Activated CD8-positive, alpha-beta memory T cell treated with anti-CD3 and anti-CD28 coated beads for 1 hour (primary cell): ENCODE results near the gene TPM1.

ENCODE experiments used
- DNase-seq, 2 donors: peaks; one replicate each; pipeline ENCODE4 v3.0.0-alpha.2; 2020; ENCODE audit warnings: low read depth in 1 of 2; ENCODE audit errors: extremely low read depth in 1 of 2

Gene TPM1

DNA sequence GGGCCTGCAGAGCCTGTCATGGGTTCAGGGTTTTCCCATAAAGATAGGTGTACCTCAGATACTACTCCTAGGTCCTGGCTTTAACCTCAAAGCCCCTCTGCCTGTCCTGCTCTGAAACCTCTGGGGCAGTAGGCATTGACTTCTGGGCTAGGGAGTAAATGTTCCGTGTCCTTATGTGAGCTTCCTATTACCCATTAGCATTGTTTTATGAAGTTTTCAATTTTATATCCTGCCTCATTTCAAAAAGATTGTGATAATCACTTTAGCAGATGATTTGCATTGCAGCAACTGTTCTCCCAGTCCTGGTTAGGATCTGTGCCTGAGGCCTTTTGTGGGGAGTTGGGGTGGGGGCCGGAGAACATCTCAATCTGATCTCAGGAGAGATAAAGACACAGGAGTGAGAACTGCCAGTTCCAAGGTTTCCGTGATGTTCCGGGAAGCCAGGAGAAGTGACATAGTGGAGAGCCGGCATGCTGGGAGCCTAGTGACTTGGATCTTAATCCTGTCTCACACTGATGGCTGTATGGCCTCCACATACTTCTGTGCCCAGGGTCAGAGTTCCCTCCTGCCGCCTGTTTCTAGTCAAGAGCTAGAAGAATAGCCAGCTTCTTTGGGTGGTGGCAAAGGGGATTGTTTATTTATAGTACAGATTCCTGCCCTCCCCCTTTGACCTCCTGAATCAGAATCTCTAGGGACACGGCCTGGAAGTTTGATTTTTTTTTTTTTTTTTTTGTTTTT, 10.6 kb downstream of the TPM1 start:
- no peak for DNase-seq

DNA sequence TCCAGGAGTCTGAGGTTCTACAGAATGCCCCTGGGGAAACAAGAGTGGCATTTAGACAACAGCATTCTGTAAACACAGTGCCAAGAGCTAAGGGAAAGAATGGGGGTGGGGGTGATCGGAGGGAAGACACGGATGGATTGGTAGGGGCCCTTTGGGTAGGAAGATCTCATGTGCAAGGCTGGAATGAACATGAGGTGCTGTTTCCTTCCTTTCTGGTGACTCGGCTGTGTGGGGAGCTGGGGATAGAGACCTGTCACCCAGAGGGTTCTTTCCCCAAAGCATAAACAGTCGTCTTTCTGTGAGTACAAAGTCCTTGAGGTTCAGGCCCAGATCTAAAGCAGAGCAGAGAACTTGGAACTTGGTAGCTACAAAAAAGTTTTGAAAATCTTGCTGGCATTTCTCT, 11.7 kb downstream of the TPM1 start:
- DNase-seq = no peak

DNA sequence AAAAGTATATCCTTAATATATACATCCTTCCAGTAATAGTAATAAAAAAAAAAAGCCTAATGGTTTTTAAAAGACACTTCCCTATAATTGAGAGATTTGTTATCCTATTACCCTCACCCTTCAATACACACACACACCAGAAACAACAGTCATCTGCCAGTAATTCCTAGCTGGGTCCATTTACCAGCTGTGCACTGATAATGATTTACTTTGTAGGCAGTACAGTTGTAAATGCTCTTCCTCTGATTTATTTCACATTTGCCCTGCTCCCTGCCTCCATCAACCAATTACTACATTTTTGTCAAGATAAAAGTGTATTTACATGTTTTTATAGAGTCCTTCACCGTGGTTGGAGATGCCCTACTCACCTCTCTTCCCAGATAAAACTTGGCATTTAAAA, 12.4 kb downstream of the TPM1 start:
- no peak for DNase-seq

DNA sequence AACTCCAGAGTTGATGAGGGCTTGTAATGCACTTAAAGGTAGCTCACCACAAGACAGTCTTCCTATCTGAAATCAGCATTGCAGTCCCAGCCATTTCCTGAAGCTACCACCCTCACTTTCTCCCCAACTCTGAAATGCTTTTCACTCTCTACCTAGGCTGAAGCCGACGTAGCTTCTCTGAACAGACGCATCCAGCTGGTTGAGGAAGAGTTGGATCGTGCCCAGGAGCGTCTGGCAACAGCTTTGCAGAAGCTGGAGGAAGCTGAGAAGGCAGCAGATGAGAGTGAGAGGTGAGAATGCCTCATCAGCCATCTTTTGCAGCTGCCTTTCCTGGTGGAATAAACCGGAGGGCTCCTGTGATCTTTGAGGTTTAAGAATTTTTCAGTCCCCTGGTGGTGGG, 14.3 kb downstream of the TPM1 start:
- no peak for DNase-seq

DNA sequence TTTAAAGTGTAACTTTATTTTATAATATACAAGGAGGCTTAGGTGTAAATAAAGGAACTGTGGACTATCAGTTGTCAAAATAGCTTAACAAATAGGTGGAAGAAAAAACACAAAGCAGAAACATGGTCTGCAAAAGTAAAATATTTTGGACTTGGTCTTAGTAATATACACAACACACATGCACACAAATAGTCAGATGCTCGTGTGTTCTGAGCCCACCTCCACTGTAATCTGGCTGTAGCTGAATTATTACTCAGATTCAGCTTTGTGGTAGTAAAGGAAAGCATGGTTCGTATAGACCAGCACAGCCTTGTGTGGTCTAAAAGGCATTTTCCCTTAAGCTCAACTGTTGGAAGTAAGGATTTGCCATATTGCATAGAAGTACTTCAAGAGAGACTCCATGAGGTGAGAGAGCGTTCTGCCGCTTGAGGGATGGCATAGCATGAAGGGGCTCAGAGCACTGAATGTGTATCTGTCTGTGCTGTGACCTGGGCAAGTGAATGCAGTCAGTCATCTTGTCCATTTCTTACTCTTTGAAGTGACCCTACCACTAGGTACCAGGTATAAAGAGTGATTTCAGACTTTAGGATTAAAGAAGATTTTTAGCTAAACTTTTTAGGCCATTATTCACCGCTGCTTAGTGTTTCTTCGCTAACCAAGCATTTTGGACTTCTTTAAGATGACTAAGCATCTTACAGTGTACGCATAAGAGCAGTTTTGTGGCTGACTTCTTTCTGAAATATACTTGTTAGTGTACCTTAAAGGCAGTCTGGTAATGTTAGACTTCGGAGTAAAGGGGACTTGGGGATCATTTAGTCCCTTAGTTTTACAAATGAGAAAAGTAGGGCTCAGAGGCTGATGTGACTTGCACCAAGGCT, 15.2 kb downstream of the TPM1 start:
- no peak for DNase-seq

DNA sequence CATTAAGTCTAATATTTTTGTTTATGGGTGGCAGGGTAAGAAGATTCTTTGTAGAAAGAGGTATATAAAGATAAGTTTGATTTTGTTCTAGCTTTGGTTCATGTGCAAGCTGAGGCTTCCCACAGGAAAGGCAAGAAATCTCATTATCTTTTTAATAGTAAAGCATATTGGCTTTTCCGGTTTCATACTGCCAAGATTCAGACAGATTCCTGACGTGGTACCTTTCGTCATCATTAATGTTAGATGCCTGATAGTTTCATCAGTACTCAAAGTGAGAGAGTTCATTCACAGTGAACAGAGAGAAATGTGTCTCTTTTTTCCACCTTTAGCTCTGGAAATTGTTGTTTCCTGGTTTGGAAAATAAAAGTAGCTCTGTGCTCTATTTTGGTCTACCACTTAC, 16.5 kb downstream of the TPM1 start:
- DNase-seq = no peak

DNA sequence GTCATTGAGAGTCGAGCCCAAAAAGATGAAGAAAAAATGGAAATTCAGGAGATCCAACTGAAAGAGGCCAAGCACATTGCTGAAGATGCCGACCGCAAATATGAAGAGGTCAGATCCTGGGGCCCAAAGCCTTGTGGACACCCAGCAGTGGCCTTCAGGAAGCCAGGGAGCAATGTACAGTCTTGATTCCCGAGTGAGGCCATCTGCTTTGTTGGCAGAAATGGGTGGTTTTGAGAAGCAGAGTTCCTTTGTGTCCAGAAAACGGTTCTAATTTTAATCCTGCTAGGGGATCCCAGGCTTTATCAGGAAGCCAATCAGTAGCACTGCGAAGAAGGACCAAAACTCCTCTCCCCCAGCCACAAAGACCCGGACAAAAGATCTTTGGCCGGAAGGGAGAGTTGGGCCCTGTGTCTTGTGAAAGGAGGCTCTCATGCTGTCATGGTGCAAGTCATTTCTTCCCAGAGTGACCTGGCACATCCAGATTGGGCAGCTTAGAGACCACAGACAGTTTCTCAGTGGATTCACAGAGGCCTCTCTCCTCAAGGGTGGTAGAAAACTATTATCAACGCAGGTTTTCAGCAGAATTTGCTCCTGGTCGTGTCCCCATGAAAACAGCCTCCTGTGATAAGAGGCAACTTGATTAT, 17.1 kb downstream of the TPM1 start:
- no peak for DNase-seq

DNA sequence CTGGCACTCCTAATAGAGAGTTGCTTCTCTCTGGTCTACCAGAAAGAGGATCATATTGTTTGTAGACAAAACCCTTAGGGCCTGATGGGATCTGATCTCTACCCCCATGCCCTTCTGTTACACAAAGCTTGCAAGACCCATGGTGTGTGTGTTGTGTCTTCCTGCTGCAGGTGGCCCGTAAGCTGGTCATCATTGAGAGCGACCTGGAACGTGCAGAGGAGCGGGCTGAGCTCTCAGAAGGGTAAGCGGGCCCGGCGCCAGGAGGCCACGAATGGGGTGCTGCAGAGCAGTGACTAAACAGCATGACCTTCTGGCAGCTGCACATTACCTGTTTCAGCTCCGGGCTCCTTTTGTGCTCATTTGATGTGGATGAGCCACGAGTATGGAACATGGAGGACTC, 18.2 kb downstream of the TPM1 start:
- DNase-seq = no peak

DNA sequence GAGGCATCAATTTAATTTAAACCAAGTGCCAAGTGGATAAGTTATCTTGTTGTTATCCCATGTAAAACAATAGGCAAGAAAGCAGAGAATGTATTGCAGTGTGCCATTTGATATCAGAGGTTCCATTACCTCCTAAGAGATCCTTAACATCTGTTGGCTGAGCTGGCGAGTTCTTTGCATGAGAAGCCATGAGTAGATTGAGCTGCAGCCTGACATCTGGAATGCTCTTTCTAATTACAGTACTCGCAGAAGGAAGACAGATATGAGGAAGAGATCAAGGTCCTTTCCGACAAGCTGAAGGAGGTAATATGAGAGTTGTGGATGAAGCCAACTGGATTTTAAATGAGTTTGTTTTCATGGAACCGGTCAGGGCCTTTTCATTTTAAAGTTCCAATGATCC, 19.4 kb downstream of the TPM1 start:
- DNase-seq = no peak

DNA sequence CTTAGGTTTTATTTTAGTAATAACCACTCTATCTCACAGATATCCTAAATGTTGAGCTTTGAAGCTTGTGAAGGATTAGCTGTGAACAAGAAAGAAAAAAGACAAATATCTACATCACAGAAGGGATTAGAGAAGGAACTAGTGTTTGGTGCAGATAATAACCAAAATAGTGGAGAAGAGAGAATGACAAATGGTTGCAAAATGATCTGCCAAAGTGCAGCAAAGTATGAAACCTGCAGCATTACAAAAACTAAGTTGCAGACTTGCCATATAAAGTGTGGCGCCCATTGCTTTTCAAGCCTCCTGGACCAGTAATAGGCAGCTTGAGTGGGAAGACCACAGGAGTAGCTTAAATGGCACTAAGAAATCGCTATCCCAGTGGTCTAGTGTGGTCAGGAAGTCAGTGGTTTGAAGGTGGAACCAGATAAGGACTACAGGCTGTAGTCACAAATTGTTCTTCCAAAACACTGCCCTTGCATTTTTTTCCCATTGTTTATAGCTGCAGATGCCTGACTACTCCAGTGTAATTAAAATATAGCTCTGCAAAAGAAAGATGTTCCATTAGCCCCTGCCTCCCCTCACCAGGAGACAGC, 20.7 kb downstream of the TPM1 start:
- no peak for DNase-seq

DNA sequence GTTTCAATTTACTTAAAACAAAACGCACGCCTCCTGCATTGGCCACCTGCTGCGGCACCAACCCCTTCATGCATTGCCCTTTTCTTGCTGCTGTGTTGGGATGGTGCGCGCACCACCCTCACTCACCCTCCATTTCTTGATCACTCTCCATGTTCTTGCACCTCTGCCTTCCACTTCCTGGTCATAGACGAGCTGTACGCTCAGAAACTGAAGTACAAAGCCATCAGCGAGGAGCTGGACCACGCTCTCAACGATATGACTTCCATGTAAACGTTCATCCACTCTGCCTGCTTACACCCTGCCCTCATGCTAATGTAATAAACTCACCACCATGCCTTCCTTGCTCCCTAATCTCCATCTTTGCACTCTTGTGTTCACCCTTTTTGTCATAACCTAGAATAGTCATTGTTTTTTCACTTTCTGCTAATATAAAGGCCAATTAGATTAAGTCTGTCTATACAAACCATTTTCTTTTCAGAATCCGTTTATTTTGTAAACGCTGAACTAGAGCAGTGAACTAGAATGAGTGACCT, 21.4 kb downstream of the TPM1 start:
- DNase-seq = no peak

DNA sequence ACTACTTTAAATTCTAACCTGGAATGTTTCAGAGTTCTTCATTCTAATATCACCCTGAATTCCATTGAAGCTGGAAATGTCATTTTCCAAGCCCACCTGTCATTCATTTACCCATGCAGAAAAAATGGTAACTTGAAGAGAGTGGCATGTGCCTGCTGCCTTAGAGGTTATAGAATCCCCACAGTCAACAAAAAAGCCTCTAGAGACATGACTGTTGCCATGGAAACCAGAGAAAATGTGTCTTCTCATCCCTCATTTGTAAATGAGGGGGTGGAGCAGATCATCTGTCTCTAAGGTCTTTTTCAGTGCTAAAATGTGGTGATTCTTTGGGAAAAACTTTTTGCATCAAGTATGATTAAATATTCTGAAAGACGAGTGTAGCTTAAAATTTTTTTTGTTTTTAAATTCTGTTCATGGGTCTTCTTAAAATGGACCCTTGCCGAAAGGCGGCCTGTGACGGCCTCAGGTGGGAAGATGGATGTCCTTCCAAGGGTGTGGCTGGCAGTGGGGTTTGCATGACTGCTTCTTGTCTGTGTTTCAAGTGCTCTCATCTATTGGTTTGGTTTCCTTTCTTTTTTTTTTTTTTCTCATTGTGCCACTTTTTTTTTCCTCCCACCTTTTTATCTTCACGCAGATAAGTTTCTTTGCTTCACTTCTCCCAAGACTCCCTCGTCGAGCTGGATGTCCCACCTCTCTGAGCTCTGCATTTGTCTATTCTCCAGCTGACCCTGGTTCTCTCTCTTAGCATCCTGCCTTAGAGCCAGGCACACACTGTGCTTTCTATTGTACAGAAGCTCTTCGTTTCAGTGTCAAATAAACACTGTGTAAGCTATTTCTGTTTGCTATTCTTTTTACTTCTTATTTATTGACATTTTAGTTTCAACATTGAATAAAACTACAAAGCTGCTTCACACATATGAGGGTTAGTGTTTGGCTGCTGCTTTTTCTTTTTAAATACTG, 23.0 kb downstream of the TPM1 start:
- no peak for DNase-seq

DNA sequence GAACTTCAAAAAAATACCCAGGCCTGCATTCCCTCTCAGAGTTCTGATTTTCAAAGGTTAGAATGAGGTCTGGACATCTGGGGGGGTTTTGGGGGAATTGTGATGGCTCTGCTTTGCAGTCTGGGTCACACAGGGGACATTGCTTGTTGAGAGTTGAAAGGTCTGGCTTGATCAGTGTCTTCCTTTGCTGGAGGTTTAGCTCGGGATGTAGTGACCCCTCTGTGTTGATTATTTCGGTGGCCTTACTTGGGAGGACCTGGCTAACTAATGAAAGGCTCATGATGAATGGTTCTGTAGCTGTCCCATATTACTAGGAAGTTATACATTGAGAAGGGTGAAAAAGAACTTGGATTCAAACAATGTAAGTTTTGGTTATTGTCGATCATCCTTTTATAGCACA, 23.7 kb downstream of the TPM1 start:
- no peak for DNase-seq

DNA sequence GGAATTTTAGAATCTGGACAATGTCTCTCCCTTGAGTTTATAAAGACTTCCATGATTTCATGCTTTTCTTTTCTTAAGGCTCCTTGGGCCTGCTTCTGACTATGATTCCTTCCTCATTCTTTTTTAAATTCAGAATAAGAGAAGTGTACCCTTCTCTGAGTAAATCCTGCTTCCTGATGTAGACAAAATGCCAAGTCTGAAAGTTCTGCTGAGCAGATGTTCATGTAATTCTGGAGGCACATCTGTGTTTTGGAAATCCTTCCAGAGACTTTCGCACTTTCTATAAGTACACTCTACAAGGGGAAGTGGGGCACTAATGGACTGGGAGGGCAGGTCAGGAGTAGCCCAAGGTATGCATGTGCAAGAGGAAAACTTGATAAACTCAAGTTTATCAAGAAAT, 24.8 kb downstream of the TPM1 start:
- no peak for DNase-seq

DNA sequence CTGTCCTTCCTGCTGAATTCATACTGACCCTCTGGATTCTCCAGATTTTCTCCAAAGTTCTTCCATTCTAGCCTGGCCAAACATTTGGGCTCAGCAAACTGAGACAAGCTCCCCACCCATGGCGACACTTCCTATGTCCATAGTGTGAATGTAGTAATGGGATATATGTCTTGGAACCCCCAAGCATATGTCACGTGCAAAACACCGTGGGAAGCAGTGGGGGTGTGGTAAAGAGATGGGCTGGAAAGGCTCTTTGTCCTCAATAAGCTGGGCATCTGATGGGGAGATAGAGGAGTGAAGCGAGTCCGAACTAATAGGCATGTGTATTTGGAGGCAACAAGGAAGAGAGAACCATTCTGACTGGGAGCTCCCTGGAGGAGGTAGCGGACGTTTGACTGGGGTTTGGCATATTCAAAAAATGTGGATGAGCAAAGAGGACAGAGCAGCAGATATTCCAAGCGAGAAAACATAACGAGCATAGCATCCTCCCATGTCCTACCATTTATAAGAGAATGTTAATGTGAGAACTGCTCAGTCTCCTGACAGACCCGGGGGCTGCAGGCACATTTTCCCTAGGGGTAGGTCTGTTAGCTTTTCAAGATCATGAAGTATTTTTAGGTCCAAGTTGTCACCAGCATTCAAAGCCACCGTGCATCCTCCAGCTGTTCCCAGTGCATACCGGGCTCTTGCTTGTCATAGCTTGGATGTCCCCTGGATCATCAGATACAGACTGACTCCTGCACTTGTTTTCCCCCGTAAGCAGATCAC, 25.6 kb downstream of the TPM1 start:
- no peak for DNase-seq

DNA sequence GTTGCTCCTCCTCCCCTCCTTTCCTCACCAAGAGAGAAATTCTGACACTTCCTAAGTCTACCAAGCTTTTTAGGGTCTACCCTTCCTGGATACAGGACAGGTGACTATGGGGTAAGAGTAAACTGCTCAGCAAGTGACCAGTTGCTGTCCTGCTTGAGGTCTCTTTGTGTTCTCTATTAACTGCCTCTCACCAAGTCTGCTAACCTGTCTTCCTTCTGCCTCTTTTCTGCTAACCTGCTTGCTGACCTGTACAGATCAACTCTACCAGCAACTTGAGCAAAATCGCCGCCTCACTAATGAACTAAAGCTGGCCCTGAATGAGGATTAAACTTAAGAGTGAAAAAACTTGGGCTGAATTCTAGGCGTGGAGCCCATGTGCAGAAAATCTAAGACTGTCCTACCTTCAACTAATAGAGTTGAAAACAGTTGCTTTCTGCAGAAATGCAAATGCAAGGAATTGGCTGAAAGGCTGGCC, 27.1 kb downstream of the TPM1 start:
- DNase-seq = no peak

DNA sequence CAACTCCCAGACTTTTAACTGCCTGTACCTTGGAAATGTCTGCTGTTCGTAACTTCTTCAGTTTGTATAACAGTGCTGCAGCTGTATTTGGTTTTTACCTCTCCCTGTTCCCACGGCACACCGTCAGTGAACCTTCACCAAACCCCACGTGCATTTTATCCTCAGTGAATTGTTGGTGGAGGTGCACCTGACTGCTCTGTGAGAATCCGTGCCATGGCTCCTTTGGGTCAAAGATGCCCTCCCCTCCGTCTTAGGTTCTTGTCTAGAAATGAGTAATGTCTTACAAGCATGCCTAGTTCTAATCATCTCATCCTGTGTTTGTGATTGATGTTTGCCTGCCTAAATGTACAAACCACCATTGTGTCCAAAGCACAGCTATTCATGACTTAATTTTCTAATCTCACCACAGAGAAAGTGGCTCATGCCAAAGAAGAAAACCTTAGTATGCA, 28.2 kb downstream of the TPM1 start:
- no peak for DNase-seq

DNA sequence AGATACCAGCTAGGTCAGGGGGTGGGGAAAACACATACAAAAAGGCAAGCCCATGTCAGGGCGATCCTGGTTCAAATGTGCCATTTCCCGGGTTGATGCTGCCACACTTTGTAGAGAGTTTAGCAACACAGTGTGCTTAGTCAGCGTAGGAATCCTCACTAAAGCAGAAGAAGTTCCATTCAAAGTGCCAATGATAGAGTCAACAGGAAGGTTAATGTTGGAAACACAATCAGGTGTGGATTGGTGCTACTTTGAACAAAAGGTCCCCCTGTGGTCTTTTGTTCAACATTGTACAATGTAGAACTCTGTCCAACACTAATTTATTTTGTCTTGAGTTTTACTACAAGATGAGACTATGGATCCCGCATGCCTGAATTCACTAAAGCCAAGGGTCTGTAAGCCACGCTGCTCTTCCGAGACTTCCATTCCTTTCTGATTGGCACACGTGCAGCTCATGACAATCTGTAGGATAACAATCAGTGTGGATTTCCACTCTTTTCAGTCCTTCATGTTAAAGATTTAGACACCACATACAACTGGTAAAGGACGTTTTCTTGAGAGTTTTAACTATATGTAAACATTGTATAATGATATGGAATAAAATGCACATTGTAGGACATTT, 28.9 kb downstream of the TPM1 start:
- no peak for DNase-seq
